ENCODE data around the gene LIN7B. TPM values are rescaled to one million over a fixed set of nuclear protein-coding genes. Genes with fewer than 3 reads are reported as not detected.

The LIN7B gene
- total and polyA plus RNA-seq, 9 of the 15 experiments (the other 6 are each of a cell fraction or from before 2014, with no cell fraction given) = 0.89 to 15.7 (median 4.0) TPM

DNA sequence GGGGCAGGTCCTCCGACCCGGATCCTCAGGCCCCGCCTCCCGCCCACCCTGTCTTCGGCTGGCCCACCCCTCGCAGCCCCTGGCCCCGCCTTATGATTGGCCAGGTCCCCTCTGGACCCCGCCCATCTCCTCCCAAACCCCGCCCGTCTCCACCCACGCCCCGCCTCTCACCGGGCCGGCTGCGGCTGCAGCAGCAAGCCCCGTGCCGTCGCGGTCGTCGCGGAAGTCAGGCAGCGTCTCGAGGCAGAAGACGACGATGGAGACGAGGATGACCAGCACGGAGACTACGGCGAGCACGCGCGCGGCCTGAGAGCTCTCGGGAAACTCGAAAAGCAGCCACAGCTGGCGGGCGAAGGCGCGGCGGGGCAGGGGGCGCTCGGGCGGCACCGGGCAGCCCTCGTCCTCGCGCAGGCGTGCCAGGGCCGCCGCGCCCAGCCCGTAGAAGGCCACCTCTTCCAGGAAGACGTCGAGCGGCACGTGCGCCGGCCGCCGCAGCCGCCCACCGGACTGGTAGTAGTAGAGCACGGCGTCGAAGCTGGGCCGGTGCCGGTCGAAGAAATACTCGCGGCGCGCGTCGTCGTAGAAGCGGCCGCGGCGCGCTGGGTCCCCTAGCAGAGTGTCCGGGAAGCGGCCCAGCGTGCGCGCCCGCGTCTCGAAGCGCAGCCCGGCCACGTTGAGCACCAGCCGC, 42.2 kb upstream of the LIN7B start:
- intact Hi-C loops (cut with micrococcal nuclease) (loop anchor here (5.0 kb wide), 1 partner anchor 285 kb away; no protein-coding TSS in a partner anchor), in situ Hi-C loops (cut with MboI) (no loop called here)
- no peak overlapping the region; a peak in 1 of 4 replicates for H3K9ac ChIP-seq (ENCODE audit: insufficient read depth in 1 of 2, low read depth in 2 of 2, low read length in 2 of 2)
- H3K27ac ChIP-seq (ENCODE audit: extremely low read depth, low read depth, low read length) = no peak overlapping the region
- no peak overlapping the region for H3K4me2 ChIP-seq (ENCODE audit: insufficient read depth, low read length)
- peak; percentile 70 to 94 (median 87) for DNase-seq (ENCODE audit: extremely low read depth in 1 of 4, low spot score in 3 of 4)
- H3K4me1 ChIP-seq (replicated peaks in 1 of 2; ENCODE audit: control insufficient read depth in 2 of 2, insufficient read depth in 2 of 2, low read length in 2 of 2) = peaks cover 9 to 32% of the 10 kb centered on the region in 2 experiments; a peak in 4 of 5 replicates
- 45% methylated on average over 61 of the region's 93 CpGs for WGBS (ENCODE audit: insufficient coverage, low coverage, missing lambda C conversion rate)
- no peaks in the 10 kb centered on the region for H3K79me2 ChIP-seq (ENCODE audit: control insufficient read depth, insufficient read depth, low read length)
- ChIA-PET CTCF (ENCODE audit: low intra/inter-chr PET ratio) (no interaction called here), POLR2A (interaction anchor here (0.7 to 1.2 kb wide), 2 partner anchors 9 to 15 kb away, joined by 3 read pairs; no protein-coding TSS in a partner anchor)
- H3K36me3 ChIP-seq (ENCODE audit: control insufficient read depth, insufficient read depth, low read length) = no peaks in the 10 kb centered on the region
- no peaks in the 10 kb centered on the region for H4K20me1 ChIP-seq (replicated peaks; ENCODE audit: control insufficient read depth, insufficient read depth, low read length)
- peaks cover 9 to 31% of the 10 kb centered on the region in 2 experiments; a peak in 4 of 5 replicates for H3K27me3 ChIP-seq (ENCODE audit: control insufficient read depth in 2 of 2, insufficient read depth in 2 of 2, low read length in 2 of 2)
- no peaks in the 10 kb centered on the region for H3K9me3 ChIP-seq (replicated peaks; ENCODE audit: control insufficient read depth, insufficient read depth, low read depth, low read length)
- H3K4me3 ChIP-seq = no peak overlapping the region
- peak; percentile 67 for FAIRE-seq
- H2AFZ ChIP-seq (ENCODE audit: low read depth, low read length) = peak overlapping the region; percentile 80
- ATAC-seq = peak; percentile 76
- BruUV-seq (replicated peaks) = no TSS peak
- H3K9me1 ChIP-seq (ENCODE audit: control insufficient read depth, insufficient read depth, low read length) = no peaks in the 10 kb centered on the region
- TF ChIP-seq RBFOX2 (IDR thresholded peaks at IDR 0.05; ENCODE audit: low read depth, low read length) (peak; percentile 40), ZBTB7A (IDR thresholded peaks at IDR 0.05; ENCODE audit: borderline replicate concordance, control insufficient read depth, low read depth, low read length) (peak; percentile 49; the same call in 1 of the 2 replicates), ARHGAP35 (IDR thresholded peaks at IDR 0.05; ENCODE audit: partially characterized antibody) (no peak), TAF9B (IDR thresholded peaks at IDR 0.05; ENCODE audit: partially characterized antibody) (no peak), CREM (IDR thresholded peaks at IDR 0.05; ENCODE audit: low read depth) (peak; percentile 24; the same call in 1 of the 2 replicates), L3MBTL2 (IDR thresholded peaks at IDR 0.05) (peak; percentile 86), PURB (CRISPR knock-in tag; IDR thresholded peaks at IDR 0.05; ENCODE audit: low read depth) (no peak)
- TF ChIP-seq, protein P1, sequence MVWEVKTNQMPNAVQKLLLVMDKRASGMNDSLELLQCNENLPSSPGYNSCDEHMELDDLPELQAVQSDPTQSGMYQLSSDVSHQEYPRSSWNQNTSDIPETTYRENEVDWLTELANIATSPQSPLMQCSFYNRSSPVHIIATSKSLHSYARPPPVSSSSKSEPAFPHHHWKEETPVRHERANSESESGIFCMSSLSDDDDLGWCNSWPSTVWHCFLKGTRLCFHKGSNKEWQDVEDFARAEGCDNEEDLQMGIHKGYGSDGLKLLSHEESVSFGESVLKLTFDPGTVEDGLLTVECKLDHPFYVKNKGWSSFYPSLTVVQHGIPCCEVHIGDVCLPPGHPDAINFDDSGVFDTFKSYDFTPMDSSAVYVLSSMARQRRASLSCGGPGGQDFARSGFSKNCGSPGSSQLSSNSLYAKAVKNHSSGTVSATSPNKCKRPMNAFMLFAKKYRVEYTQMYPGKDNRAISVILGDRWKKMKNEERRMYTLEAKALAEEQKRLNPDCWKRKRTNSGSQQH (CRISPR knock-in tag; IDR thresholded peaks at IDR 0.05) = no peak
- TF ChIP-seq, protein P2, sequence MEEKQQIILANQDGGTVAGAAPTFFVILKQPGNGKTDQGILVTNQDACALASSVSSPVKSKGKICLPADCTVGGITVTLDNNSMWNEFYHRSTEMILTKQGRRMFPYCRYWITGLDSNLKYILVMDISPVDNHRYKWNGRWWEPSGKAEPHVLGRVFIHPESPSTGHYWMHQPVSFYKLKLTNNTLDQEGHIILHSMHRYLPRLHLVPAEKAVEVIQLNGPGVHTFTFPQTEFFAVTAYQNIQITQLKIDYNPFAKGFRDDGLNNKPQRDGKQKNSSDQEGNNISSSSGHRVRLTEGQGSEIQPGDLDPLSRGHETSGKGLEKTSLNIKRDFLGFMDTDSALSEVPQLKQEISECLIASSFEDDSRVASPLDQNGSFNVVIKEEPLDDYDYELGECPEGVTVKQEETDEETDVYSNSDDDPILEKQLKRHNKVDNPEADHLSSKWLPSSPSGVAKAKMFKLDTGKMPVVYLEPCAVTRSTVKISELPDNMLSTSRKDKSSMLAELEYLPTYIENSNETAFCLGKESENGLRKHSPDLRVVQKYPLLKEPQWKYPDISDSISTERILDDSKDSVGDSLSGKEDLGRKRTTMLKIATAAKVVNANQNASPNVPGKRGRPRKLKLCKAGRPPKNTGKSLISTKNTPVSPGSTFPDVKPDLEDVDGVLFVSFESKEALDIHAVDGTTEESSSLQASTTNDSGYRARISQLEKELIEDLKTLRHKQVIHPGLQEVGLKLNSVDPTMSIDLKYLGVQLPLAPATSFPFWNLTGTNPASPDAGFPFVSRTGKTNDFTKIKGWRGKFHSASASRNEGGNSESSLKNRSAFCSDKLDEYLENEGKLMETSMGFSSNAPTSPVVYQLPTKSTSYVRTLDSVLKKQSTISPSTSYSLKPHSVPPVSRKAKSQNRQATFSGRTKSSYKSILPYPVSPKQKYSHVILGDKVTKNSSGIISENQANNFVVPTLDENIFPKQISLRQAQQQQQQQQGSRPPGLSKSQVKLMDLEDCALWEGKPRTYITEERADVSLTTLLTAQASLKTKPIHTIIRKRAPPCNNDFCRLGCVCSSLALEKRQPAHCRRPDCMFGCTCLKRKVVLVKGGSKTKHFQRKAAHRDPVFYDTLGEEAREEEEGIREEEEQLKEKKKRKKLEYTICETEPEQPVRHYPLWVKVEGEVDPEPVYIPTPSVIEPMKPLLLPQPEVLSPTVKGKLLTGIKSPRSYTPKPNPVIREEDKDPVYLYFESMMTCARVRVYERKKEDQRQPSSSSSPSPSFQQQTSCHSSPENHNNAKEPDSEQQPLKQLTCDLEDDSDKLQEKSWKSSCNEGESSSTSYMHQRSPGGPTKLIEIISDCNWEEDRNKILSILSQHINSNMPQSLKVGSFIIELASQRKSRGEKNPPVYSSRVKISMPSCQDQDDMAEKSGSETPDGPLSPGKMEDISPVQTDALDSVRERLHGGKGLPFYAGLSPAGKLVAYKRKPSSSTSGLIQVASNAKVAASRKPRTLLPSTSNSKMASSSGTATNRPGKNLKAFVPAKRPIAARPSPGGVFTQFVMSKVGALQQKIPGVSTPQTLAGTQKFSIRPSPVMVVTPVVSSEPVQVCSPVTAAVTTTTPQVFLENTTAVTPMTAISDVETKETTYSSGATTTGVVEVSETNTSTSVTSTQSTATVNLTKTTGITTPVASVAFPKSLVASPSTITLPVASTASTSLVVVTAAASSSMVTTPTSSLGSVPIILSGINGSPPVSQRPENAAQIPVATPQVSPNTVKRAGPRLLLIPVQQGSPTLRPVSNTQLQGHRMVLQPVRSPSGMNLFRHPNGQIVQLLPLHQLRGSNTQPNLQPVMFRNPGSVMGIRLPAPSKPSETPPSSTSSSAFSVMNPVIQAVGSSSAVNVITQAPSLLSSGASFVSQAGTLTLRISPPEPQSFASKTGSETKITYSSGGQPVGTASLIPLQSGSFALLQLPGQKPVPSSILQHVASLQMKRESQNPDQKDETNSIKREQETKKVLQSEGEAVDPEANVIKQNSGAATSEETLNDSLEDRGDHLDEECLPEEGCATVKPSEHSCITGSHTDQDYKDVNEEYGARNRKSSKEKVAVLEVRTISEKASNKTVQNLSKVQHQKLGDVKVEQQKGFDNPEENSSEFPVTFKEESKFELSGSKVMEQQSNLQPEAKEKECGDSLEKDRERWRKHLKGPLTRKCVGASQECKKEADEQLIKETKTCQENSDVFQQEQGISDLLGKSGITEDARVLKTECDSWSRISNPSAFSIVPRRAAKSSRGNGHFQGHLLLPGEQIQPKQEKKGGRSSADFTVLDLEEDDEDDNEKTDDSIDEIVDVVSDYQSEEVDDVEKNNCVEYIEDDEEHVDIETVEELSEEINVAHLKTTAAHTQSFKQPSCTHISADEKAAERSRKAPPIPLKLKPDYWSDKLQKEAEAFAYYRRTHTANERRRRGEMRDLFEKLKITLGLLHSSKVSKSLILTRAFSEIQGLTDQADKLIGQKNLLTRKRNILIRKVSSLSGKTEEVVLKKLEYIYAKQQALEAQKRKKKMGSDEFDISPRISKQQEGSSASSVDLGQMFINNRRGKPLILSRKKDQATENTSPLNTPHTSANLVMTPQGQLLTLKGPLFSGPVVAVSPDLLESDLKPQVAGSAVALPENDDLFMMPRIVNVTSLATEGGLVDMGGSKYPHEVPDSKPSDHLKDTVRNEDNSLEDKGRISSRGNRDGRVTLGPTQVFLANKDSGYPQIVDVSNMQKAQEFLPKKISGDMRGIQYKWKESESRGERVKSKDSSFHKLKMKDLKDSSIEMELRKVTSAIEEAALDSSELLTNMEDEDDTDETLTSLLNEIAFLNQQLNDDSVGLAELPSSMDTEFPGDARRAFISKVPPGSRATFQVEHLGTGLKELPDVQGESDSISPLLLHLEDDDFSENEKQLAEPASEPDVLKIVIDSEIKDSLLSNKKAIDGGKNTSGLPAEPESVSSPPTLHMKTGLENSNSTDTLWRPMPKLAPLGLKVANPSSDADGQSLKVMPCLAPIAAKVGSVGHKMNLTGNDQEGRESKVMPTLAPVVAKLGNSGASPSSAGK (IDR thresholded peaks at IDR 0.05) = peak; percentile 79
